Measurements from ENCODE around the gene DDX17. TPM values are rescaled to one million over a fixed set of nuclear protein-coding genes. Genes with fewer than 3 reads are reported as not detected.

Gene DDX17
- total RNA-seq, 1 experiment from 2014 or later, result 234 TPM

DNA sequence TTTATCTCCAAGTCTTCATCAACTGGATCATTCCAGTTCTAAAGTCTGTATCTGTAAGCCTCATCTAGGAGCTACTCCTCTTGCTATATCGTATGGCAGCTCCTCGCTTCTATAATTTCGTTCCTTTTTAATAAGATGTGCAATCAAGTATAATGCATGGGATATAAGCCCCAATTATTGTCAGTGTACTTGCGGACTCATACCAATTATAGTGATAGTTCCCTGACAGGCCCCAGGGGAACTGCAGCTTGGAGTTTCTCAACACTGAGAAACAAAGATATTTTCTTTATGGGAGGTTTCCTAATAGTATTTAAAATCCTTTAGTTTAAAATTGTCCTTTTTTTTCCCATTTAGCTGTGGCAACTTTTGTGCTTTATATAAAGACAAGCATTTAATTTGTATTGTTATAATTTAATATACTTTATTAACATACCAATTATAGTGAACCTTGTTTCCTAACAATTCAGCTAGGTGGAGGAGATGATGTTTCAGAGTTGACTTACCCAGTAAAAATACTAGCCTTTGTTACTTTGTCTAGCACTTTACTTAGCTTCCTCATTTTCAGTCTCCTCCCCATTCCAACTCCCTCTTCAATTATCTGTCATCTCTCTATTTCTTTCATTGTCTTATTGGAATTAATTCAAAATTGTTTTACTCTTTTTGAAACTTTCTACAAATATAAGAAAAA lies 25.3 kb upstream of the DDX17 start:
- Histone ChIP-seq H3K4me1 (ENCODE audit: control insufficient read depth in 1 of 2, insufficient read depth in 2 of 2, low read length in 2 of 2) (no peaks in the 10 kb centered on the region), H3K79me2 (ENCODE audit: insufficient read depth, low read length) (no peaks in the 10 kb centered on the region), H3K9ac (ENCODE audit: low read length) (no peak overlapping the region), H3K27ac (ENCODE audit: low read depth, low read length) (no peak overlapping the region), H2AFZ (ENCODE audit: low read depth, low read length, poor library complexity, severe bottlenecking) (peak overlapping the region; percentile 56), H3K27me3 (ENCODE audit: insufficient read depth, low read length) (no peaks in the 10 kb centered on the region), H3K4me3 (replicated peaks in 1 of 2; ENCODE audit: low read depth in 1 of 2, low read length in 2 of 2) (no peak overlapping the region), H3K9me3 (ENCODE audit: control insufficient read depth in 1 of 2, insufficient read depth in 1 of 2, low read depth in 1 of 2, low read length in 2 of 2) (no peaks in the 10 kb centered on the region), H3K9me2 (ENCODE audit: insufficient read depth) (no peaks in the 10 kb centered on the region), H3K36me3 (ENCODE audit: control insufficient read depth in 1 of 2, insufficient read depth in 2 of 2, low read length in 2 of 2) (no peaks in the 10 kb centered on the region), H3K4me2 (ENCODE audit: low read length) (no peak overlapping the region), H4K20me1 (ENCODE audit: insufficient read depth) (no peaks in the 10 kb centered on the region)
- ATAC-seq (no peak), DNase-seq (ENCODE audit: low read depth, low spot score) (no peak)
- BruUV-seq (replicated peaks), result no TSS peak
- TF ChIP-seq TCF7L2 (IDR thresholded peaks at IDR 0.05; ENCODE audit: borderline replicate concordance, extremely low read depth, insufficient read depth, insufficient read length), result no peak
- TF ChIP-seq, protein P1, sequence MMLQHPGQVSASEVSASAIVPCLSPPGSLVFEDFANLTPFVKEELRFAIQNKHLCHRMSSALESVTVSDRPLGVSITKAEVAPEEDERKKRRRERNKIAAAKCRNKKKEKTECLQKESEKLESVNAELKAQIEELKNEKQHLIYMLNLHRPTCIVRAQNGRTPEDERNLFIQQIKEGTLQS (IDR thresholded peaks at IDR 0.05), result no peak
- TF ChIP-seq, protein P2, sequence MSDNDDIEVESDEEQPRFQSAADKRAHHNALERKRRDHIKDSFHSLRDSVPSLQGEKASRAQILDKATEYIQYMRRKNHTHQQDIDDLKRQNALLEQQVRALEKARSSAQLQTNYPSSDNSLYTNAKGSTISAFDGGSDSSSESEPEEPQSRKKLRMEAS (IDR thresholded peaks at IDR 0.05), result no peak
- no peak for TF ChIP-seq POLR2AphosphoS5 (IDR thresholded peaks at IDR 0.05; ENCODE audit: low read depth, low read length)
- no peak for TF ChIP-seq ZFX (IDR thresholded peaks at IDR 0.05)
- no peak for TF ChIP-seq JUND (IDR thresholded peaks at IDR 0.05)
- TF ChIP-seq FOSL1 (IDR thresholded peaks at IDR 0.05; ENCODE audit: low read depth), result no peak
- no peak for TF ChIP-seq EGR1 (IDR thresholded peaks at IDR 0.05; ENCODE audit: low read depth)
- TF ChIP-seq RAD21 (IDR thresholded peaks at IDR 0.05; ENCODE audit: low read depth), result no peak
- no peak for TF ChIP-seq YY1 (IDR thresholded peaks at IDR 0.05; ENCODE audit: extremely low read depth, insufficient replicate concordance, low read depth, low read length)
- TF ChIP-seq, protein P3, sequence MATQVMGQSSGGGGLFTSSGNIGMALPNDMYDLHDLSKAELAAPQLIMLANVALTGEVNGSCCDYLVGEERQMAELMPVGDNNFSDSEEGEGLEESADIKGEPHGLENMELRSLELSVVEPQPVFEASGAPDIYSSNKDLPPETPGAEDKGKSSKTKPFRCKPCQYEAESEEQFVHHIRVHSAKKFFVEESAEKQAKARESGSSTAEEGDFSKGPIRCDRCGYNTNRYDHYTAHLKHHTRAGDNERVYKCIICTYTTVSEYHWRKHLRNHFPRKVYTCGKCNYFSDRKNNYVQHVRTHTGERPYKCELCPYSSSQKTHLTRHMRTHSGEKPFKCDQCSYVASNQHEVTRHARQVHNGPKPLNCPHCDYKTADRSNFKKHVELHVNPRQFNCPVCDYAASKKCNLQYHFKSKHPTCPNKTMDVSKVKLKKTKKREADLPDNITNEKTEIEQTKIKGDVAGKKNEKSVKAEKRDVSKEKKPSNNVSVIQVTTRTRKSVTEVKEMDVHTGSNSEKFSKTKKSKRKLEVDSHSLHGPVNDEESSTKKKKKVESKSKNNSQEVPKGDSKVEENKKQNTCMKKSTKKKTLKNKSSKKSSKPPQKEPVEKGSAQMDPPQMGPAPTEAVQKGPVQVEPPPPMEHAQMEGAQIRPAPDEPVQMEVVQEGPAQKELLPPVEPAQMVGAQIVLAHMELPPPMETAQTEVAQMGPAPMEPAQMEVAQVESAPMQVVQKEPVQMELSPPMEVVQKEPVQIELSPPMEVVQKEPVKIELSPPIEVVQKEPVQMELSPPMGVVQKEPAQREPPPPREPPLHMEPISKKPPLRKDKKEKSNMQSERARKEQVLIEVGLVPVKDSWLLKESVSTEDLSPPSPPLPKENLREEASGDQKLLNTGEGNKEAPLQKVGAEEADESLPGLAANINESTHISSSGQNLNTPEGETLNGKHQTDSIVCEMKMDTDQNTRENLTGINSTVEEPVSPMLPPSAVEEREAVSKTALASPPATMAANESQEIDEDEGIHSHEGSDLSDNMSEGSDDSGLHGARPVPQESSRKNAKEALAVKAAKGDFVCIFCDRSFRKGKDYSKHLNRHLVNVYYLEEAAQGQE (IDR thresholded peaks at IDR 0.05; ENCODE audit: low read depth), result no peak
- ChIA-PET RAD21 (ENCODE audit: low non-redundant PET in 1 of 2, low total read pairs in 2 of 2, uncharacterized antibody in 2 of 2, unreplicated experiment in 2 of 2) (no interaction called here), CTCF (interaction anchor here (1.0 kb wide), 1 partner anchor 9 kb away, joined by 3 read pairs; no protein-coding TSS in a partner anchor), POLR2A (no interaction called here)
- intact Hi-C loops (cut with micrococcal nuclease), result no loop called here

All from HCT116 (cell line).